Kidney (tissue), 22 donors: ENCODE measurements around the gene DAZAP1. TPM values are rescaled to one million over a fixed set of nuclear protein-coding genes. Genes with fewer than 3 reads are reported as not detected.

Experiments used
- DNase-seq, 5 donors: peaks; one replicate each; pipeline ENCODE4 v3.0.0-alpha.2; 2013 to 2020
- FAIRE-seq: peaks from 2 replicates; lab custom pipeline; 2012; peaks lifted over from hg19 to GRCh38; lab: Jason Lieb, UNC
- H3K27ac ChIP-seq, 2 donors: one replicate each; pipeline ENCODE4 v1.7.0; 2013; ENCODE audit warnings: low read depth in 2 of 2, low read length in 2 of 2, inconsistent platforms in 1 of 2
- H3K27me3 ChIP-seq: one replicate; pipeline ENCODE4 v1.7.1; 2013; ENCODE audit warnings: low read length, inconsistent platforms; ENCODE audit not compliant: control insufficient read depth, insufficient read depth
- H3K36me3 ChIP-seq, 3 donors: one replicate each; pipeline versions ENCODE4 v1.7.0 to v1.7.1; 2013; ENCODE audit warnings: low read length in 3 of 3, control low read depth in 1 of 3, inconsistent platforms in 1 of 3; ENCODE audit not compliant: insufficient read depth in 3 of 3, control insufficient read depth in 2 of 3
- H3K4me1 ChIP-seq, 3 donors: one replicate each; pipeline versions ENCODE4 v1.7.0 to v1.7.1; 2013; ENCODE audit warnings: low read length in 3 of 3, inconsistent platforms in 1 of 3, low read depth in 1 of 3; ENCODE audit not compliant: control insufficient read depth in 2 of 3, insufficient read depth in 2 of 3
- H3K4me3 ChIP-seq, 3 donors: one replicate each; pipeline versions ENCODE4 v1.7.0 to v1.8.1; 2013; ENCODE audit warnings: low read length in 3 of 3, control low read depth in 1 of 3, inconsistent platforms in 1 of 3
- H3K9ac ChIP-seq, 3 donors: one replicate each; pipeline versions ENCODE4 v1.7.0 to v1.7.1; 2013; ENCODE audit warnings: low read length in 3 of 3, control low read depth in 1 of 3, inconsistent platforms in 1 of 3
- H3K9me3 ChIP-seq, 3 donors: one replicate each; pipeline versions ENCODE4 v1.7.0 to v1.7.1; 2013; ENCODE audit warnings: low read length in 3 of 3, control low read depth in 1 of 3, inconsistent platforms in 1 of 3; ENCODE audit not compliant: control insufficient read depth in 2 of 3, insufficient read depth in 1 of 3
- CTCF ChIP-seq: IDR thresholded peaks from 3 replicates; pipeline ENCODE4 v1.5.1; 2012; ENCODE audit warnings: mild to moderate bottlenecking, moderate library complexity, borderline replicate concordance; ENCODE audit not compliant: insufficient read depth; ENCODE audit errors: extremely low read depth
- intact Hi-C: fragments of 100-400 bp; cut with DNase I; formaldehyde crosslinking; loops from one replicate; pipeline ENCODE4 v1.11.1; 2022
- long read RNA-seq, 10 donors: library from polyadenylated mRNA in 1 of 10; unstranded in 1 of 10; transcript quantifications; one replicate each; pipeline ENCODE4 v2.0.0 and lab custom pipeline, GENCODE V29; 2021 to 2026
- polyA plus RNA-seq: library from polyadenylated mRNA; stranded (reverse); fragments of 350-450 nt; fragmentation: Illumina TruSeq; extraction: RNeasy Lipid Tissue Mini Kit (QIAGEN cat#74804); gene quantifications from one replicate; pipeline ENCODE4 v1.2.3, GENCODE V29; 2014; ENCODE audit warnings: low read depth, low replicate concordance; ENCODE audit not compliant: insufficient read depth
- total RNA-seq: library from RNA; stranded (reverse); fragmentation: NEBNext Ultra II Directional; extraction: Animal tissue kit (Norgen Biotek cat#: 25700); gene quantifications from one replicate; pipeline ENCODE4 v1.2.1, GENCODE V29; 2021
- donor health status: control.
- donor health status: control.
- donor health status: control.
- donor health status: control.
- donor health status: control.
- donor health status: DM: yes; HTN: yes; CAD: no.
- donor health status: Normal renal cell carcinoma (clear cell type).

DAZAP1 gene
- total RNA-seq (98.5 TPM), polyA plus RNA-seq (47.7 TPM)
- long read RNA-seq, donor 1, transcript DAZAP1-201 (12 exons, 2,160 nt) = minor isoform, 8 of 51 reads
- long read RNA-seq, donor 1, transcript DAZAP1-208 (1 exons, 3,642 nt) = major isoform, 37 of 51 reads
- long read RNA-seq, donor 1, partial matches to known transcripts = 0 of 51 reads
- long read RNA-seq, donor 1, other reads (novel, unspliced or antisense) = 0 of 51 reads
- long read RNA-seq, donor 2, transcript DAZAP1-208 (1 exons, 3,642 nt) = major isoform, 29 of 47 reads
- long read RNA-seq, donor 2, transcript DAZAP1-201 (12 exons, 2,160 nt) = minor isoform, 10 of 47 reads
- long read RNA-seq, donor 2, partial matches to known transcripts = 0 of 47 reads
- long read RNA-seq, donor 2, other reads (novel, unspliced or antisense) = 0 of 47 reads
- long read RNA-seq, donor 3, transcript DAZAP1-208 (1 exons, 3,642 nt) = major isoform, 54 of 58 reads
- long read RNA-seq, donor 3, partial matches to known transcripts = 0 of 58 reads
- long read RNA-seq, donor 3, other reads (novel, unspliced or antisense) = 0 of 58 reads
- long read RNA-seq, donor 4, transcript DAZAP1-201 (12 exons, 2,160 nt) = minor isoform, 11 of 31 reads
- long read RNA-seq, donor 4, transcript DAZAP1-208 (1 exons, 3,642 nt) = major isoform, 12 of 31 reads
- long read RNA-seq, donor 4, partial matches to known transcripts = 0 of 31 reads
- long read RNA-seq, donor 4, other reads (novel, unspliced or antisense) = 0 of 31 reads
- long read RNA-seq, donor 5, transcript DAZAP1-208 (1 exons, 3,642 nt) = major isoform, 6 of 7 reads
- long read RNA-seq, donor 5, partial matches to known transcripts = 0 of 7 reads
- long read RNA-seq, donor 5, other reads (novel, unspliced or antisense) = 0 of 7 reads
- long read RNA-seq, donor 6, transcript DAZAP1-208 (1 exons, 3,642 nt) = major isoform, 20 of 23 reads
- long read RNA-seq, donor 6, partial matches to known transcripts = 0 of 23 reads
- long read RNA-seq, donor 6, other reads (novel, unspliced or antisense) = 0 of 23 reads
- long read RNA-seq, donor 7, transcript DAZAP1-208 (1 exons, 3,642 nt) = major isoform, 27 of 48 reads
- long read RNA-seq, donor 7, transcript DAZAP1-201 (12 exons, 2,160 nt) = minor isoform, 7 of 48 reads
- long read RNA-seq, donor 7, partial matches to known transcripts = 3 of 48 reads
- long read RNA-seq, donor 7, other reads (novel, unspliced or antisense) = 6 of 48 reads
- long read RNA-seq, donor 8, transcript DAZAP1-208 (1 exons, 3,642 nt) = major isoform, 34 of 141 reads
- long read RNA-seq, donor 8, transcript DAZAP1-201 (12 exons, 2,160 nt) = minor isoform, 8 of 141 reads
- long read RNA-seq, donor 8, partial matches to known transcripts = 96 of 141 reads
- long read RNA-seq, donor 8, other reads (novel, unspliced or antisense) = 0 of 141 reads
- long read RNA-seq, donor 9, transcript DAZAP1-208 (1 exons, 3,642 nt) = major isoform, 13 of 19 reads
- long read RNA-seq, donor 9, partial matches to known transcripts = 0 of 19 reads
- long read RNA-seq, donor 9, other reads (novel, unspliced or antisense) = 0 of 19 reads
- long read RNA-seq, donor 10, transcript DAZAP1-201 (12 exons, 2,160 nt) = minor isoform, 7 of 68 reads
- long read RNA-seq, donor 10, transcript DAZAP1-208 (1 exons, 3,642 nt) = major isoform, 53 of 68 reads
- long read RNA-seq, donor 10, partial matches to known transcripts = 5 of 68 reads
- long read RNA-seq, donor 10, other reads (novel, unspliced or antisense) = 0 of 68 reads

- no peaks in the 10 kb centered on the region for H3K36me3 ChIP-seq
- DNase-seq = peak in 2 of 5 donors; percentile 86 to 90
Measured at GRCh38 chr19:1407528-1408299, at the start of gene DAZAP1. Gene DAZAP1 (plus strand): TSS chr19:1407586. CDS start chr19:1407774, 188 bp downstream.

GRCh38 chr19:1360126-1360817 lies 47.1 kb upstream of the DAZAP1 start:
- no peak for FAIRE-seq
- Histone ChIP-seq H3K4me1 (peaks cover 0 to 17% (median 6%) of the 10 kb centered on the region in 3 donors), H3K9me3 (no peaks in the 10 kb centered on the region), H3K27me3 (no peaks in the 10 kb centered on the region), H3K4me3 (no peak overlapping the region), H3K36me3 (peaks cover 2 to 32% (median 12%) of the 10 kb centered on the region in 3 donors), H3K9ac (no peak overlapping the region), H3K27ac (no peak overlapping the region)
- DNase-seq = no peak
- TF ChIP-seq CTCF = no peak
- intact Hi-C loops = no loop called here

More at GRCh38 chr19:1407528-1408299, at the start of gene DAZAP1:
- no peak for FAIRE-seq
- peak within 1 kb of the TSS; percentile 38 to 79 (median 47) for H3K4me3 ChIP-seq
- no peak for TF ChIP-seq CTCF
- intact Hi-C loops = no loop called here
- peaks cover 0 to 45% (median 29%) of the 10 kb centered on the region in 3 donors for H3K4me1 ChIP-seq
- H3K9ac ChIP-seq = peak within 1 kb of the TSS in 2 of 3 donors; percentile 69 to 71
- peak within 1 kb of the TSS; percentile 88 to 91 for H3K27ac ChIP-seq
- no peaks in the 10 kb centered on the region for H3K27me3 ChIP-seq
- H3K9me3 ChIP-seq = no peaks in the 10 kb centered on the region
